T-cell (primary cell): ENCODE measurements around the gene RASAL1. TPM values are rescaled to one million over a fixed set of nuclear protein-coding genes. Genes with fewer than 3 reads are reported as not detected.

Experiments
- ATAC-seq, 4 experiments: fragments of 200-7000 bp in 3 of 4; fragments of 150-1000 bp in 1 of 4; cut with Tn5 transposase; replicated peaks in 1 of 4; 1 replicate in 3 of 4; 2 replicates in 1 of 4; pipeline ENCODE4 v1.10.0; 2021; ENCODE audit warnings: moderate library complexity in 3 of 4, mild to moderate bottlenecking in 2 of 4, moderate number of reproducible peaks in 1 of 4
- CTCF ChIA-PET, 2 donors: fragments of 300-600 bp; sonication (Branson Sonifier 250); formaldehyde crosslinking; loops; one replicate each; lab custom pipeline; 2022; ENCODE audit warnings: antibody characterized with exemption in 2 of 2; lab: Charles Lee
- POLR2A ChIA-PET, 2 donors: fragments of 300-600 bp; sonication (Branson Sonifier 250); formaldehyde crosslinking; loops; one replicate each; lab custom pipeline; 2022; ENCODE audit warnings: antibody characterized with exemption in 2 of 2; lab: Charles Lee
- DNase-seq, 35 experiments: peaks; one replicate each; pipeline versions ENCODE4 v3.0.0 to v3.0.0-alpha.2; 2013 to 2023
- H3K27ac ChIP-seq: one replicate; pipeline ENCODE4 v1.5.1; 2013; ENCODE audit warnings: low read length
- H3K27me3 ChIP-seq, 2 experiments: replicated peaks in 1 of 2; 1 replicate in 1 of 2; 2 replicates in 1 of 2; pipeline versions ENCODE4 v1.6.1 to v1.7.0; 2013; ENCODE audit warnings: low read length in 1 of 2, mixed read lengths in 1 of 2; ENCODE audit not compliant: control insufficient read depth in 2 of 2, insufficient read depth in 2 of 2; ENCODE audit errors: extremely low read depth in 1 of 2
- H3K36me3 ChIP-seq, 2 donors: 1 replicate in 1 of 2; 2 replicates in 1 of 2; pipeline versions ENCODE4 v1.6.1 to v1.7.0; 2013; ENCODE audit warnings: low read length in 1 of 2; ENCODE audit not compliant: control insufficient read depth in 2 of 2, insufficient read depth in 1 of 2; ENCODE audit errors: extremely low read depth in 1 of 2
- H3K4me1 ChIP-seq, 2 experiments: 1 replicate in 1 of 2; 2 replicates in 1 of 2; pipeline versions ENCODE4 v1.6.1 to v1.7.0; 2013; ENCODE audit warnings: low read length in 2 of 2, mixed read lengths in 1 of 2; ENCODE audit not compliant: insufficient read depth in 2 of 2, control insufficient read depth in 1 of 2; ENCODE audit errors: extremely low read depth in 1 of 2
- H3K4me3 ChIP-seq, 2 donors: 1 replicate in 1 of 2; 2 replicates in 1 of 2; pipeline versions ENCODE4 v1.5.1 to v1.7.0; 2013; ENCODE audit warnings: mild to moderate bottlenecking in 2 of 2, low read length in 1 of 2, moderate library complexity in 1 of 2; ENCODE audit not compliant: control insufficient read depth in 1 of 2; ENCODE audit errors: extremely low read depth in 1 of 2
- H3K9me3 ChIP-seq: 2 replicates; pipeline ENCODE4 v1.7.0; 2013
- H3K27ac Mint-ChIP-seq, 2 donors: one replicate each; pipeline ENCODE4 v1.8.0; 2020 to 2021; ENCODE audit warnings: mild to moderate bottlenecking in 2 of 2, mixed read lengths in 2 of 2
- H3K27me3 Mint-ChIP-seq, 2 donors: one replicate each; pipeline ENCODE4 v1.8.0; 2021 to 2022; ENCODE audit warnings: mixed read lengths in 2 of 2
- H3K36me3 Mint-ChIP-seq: one replicate; pipeline ENCODE4 v1.8.0; 2021; ENCODE audit warnings: mixed read lengths
- H3K4me1 Mint-ChIP-seq, 3 donors: one replicate each; pipeline ENCODE4 v1.8.0; 2020 to 2022; ENCODE audit warnings: mixed read lengths in 3 of 3, mild to moderate bottlenecking in 1 of 3
- H3K4me3 Mint-ChIP-seq, 3 donors: one replicate each; pipeline ENCODE4 v1.8.0; 2020 to 2022; ENCODE audit warnings: mild to moderate bottlenecking in 3 of 3, mixed read lengths in 3 of 3, moderate library complexity in 3 of 3
- H3K9me3 Mint-ChIP-seq, 3 donors: one replicate each; pipeline ENCODE4 v1.8.0; 2020 to 2022; ENCODE audit warnings: mixed read lengths in 3 of 3
- WGBS: methylation state at CpG from one replicate; pipeline ENCODE4 v1.1.5; 2013; ENCODE audit warnings: missing lambda C conversion rate; ENCODE audit not compliant: insufficient coverage; 5-methylcytosine and 5-hydroxymethylcytosine counted together
- total RNA-seq, 35 experiments: library from RNA in 6 of 35; stranded (reverse) in 6 of 35; fragments of 120-200 nt in 1 of 35; gene quantifications; one replicate each; pipeline versions ENCODE4 v1.2.1 to v1.2.4 and lab custom pipeline; 2013 to 2026

The RASAL1 gene
- total RNA-seq, 5 donors from 2014 or later (not counting 1 experiment from before 2014, with no cell fraction given) = 0.43 to 2.9 (median 0.85) TPM

- H3K4me1 ChIP-seq = peaks cover 5 to 22% of the 10 kb centered on the region in 2 experiments
- no peak overlapping the region for H3K27ac ChIP-seq
- CTCF ChIA-PET = interaction anchor here (0.5 to 2.5 kb wide), 3 partner anchors 18 to 89 kb away, joined by 3 to 9 read pairs (median 4); no protein-coding TSS in a partner anchor
- H3K4me3 ChIP-seq = no peak overlapping the region
- no peak for DNase-seq
- ATAC-seq = no peak
- Mint-ChIP-seq H3K9me3 (no peaks in the 10 kb centered on the region), H3K4me3 (peak overlapping the region; percentile 60 to 87 (median 69)), H3K27me3 (peaks cover 0 to 9% of the 10 kb centered on the region in 2 donors), H3K4me1 (peaks cover 14 to 20% (median 19%) of the 10 kb centered on the region in 3 donors), H3K36me3 (no peaks in the 10 kb centered on the region), H3K27ac (no peak overlapping the region)
- peaks cover 0 to 30% of the 10 kb centered on the region in 2 experiments for H3K27me3 ChIP-seq
- H3K36me3 ChIP-seq = no peaks in the 10 kb centered on the region
- POLR2A ChIA-PET = interaction anchor here in 1 of 2 donors (0.9 kb wide), 1 partner anchor 37 kb away, joined by 3 read pairs; no protein-coding TSS in a partner anchor
- H3K9me3 ChIP-seq = no peaks in the 10 kb centered on the region
- 74% methylated on average over 4 of the region's 6 CpGs for WGBS
Measured at GRCh38 chr12:113134521-113134951, 1.0 kb downstream of the RASAL1 start.

- Mint-ChIP-seq H3K9me3 (no peaks in the 10 kb centered on the region), H3K4me1 (peaks cover 14 to 24% (median 19%) of the 10 kb centered on the region in 3 donors), H3K4me3 (peak overlapping the region in 1 of 3 donors; percentile 87), H3K27me3 (peaks cover 0 to 9% of the 10 kb centered on the region in 2 donors), H3K36me3 (no peaks in the 10 kb centered on the region), H3K27ac (no peak overlapping the region)
- DNase-seq (no peak), ATAC-seq (no peak)
- Histone ChIP-seq H3K9me3 (no peaks in the 10 kb centered on the region), H3K4me1 (peaks cover 5 to 22% of the 10 kb centered on the region in 2 experiments), H3K36me3 (no peaks in the 10 kb centered on the region), H3K4me3 (no peak overlapping the region), H3K27me3 (peaks cover 0 to 30% of the 10 kb centered on the region in 2 experiments), H3K27ac (no peak overlapping the region)
- CTCF ChIA-PET = interaction anchor here (0.5 to 2.5 kb wide), 3 partner anchors 19 to 89 kb away, joined by 3 to 9 read pairs (median 4); no protein-coding TSS in a partner anchor
- 100% methylated on average over 1 of the region's 2 CpGs for WGBS
- POLR2A ChIA-PET = interaction anchor here in 1 of 2 donors (0.9 kb wide), 1 partner anchor 38 kb away, joined by 3 read pairs; no protein-coding TSS in a partner anchor
Measured at GRCh38 chr12:113134071-113134470, 1.5 kb downstream of the RASAL1 start.

- Histone ChIP-seq H3K4me1 (peaks cover 5 to 22% of the 10 kb centered on the region in 2 experiments), H3K27ac (no peak overlapping the region), H3K4me3 (no peak overlapping the region), H3K27me3 (peaks cover 0 to 30% of the 10 kb centered on the region in 2 experiments), H3K36me3 (no peaks in the 10 kb centered on the region), H3K9me3 (no peaks in the 10 kb centered on the region)
- Mint-ChIP-seq H3K9me3 (no peaks in the 10 kb centered on the region), H3K4me3 (peak overlapping the region in 1 of 3 donors; percentile 17), H3K27me3 (peaks cover 0 to 9% of the 10 kb centered on the region in 2 donors), H3K4me1 (peaks cover 14 to 24% (median 19%) of the 10 kb centered on the region in 3 donors), H3K27ac (no peak overlapping the region), H3K36me3 (no peaks in the 10 kb centered on the region)
- CTCF ChIA-PET = interaction anchor here in 1 of 2 donors (0.6 to 2.5 kb wide), 2 partner anchors 19 to 90 kb away, joined by 3 to 9 read pairs; no protein-coding TSS in a partner anchor
- no peak for DNase-seq
- no peak for ATAC-seq
- 93% methylated on average over 2 of the region's 3 CpGs for WGBS
- POLR2A ChIA-PET = no interaction called here
Measured at GRCh38 chr12:113133666-113134065, 1.9 kb downstream of the RASAL1 start.

- Mint-ChIP-seq H3K36me3 (no peaks in the 10 kb centered on the region), H3K4me3 (no peak overlapping the region), H3K4me1 (peaks cover 14 to 26% (median 19%) of the 10 kb centered on the region in 3 donors), H3K27ac (no peak overlapping the region), H3K27me3 (peaks cover 0 to 9% of the 10 kb centered on the region in 2 donors), H3K9me3 (no peaks in the 10 kb centered on the region)
- H3K4me3 ChIP-seq = no peak overlapping the region
- no peak for DNase-seq
- peaks cover 5 to 22% of the 10 kb centered on the region in 2 experiments for H3K4me1 ChIP-seq
- WGBS = 83% methylated on average over 6 of the region's 6 CpGs
- H3K27ac ChIP-seq = no peak overlapping the region
- no peak for ATAC-seq
- ChIA-PET CTCF (interaction anchor here in 1 of 2 donors (0.6 kb wide), 1 partner anchor 14 kb away, joined by 3 read pairs; no protein-coding TSS in a partner anchor), POLR2A (interaction anchor here in 1 of 2 donors (0.6 kb wide), 1 partner anchor 52 kb away, joined by 3 read pairs; the partner anchor contains the start of genes DDX54 and RITA1)
- H3K9me3 ChIP-seq = no peaks in the 10 kb centered on the region
- H3K27me3 ChIP-seq = peaks cover 0 to 30% of the 10 kb centered on the region in 2 experiments
- H3K36me3 ChIP-seq = no peaks in the 10 kb centered on the region
Measured at GRCh38 chr12:113133036-113133435, 2.5 kb downstream of the RASAL1 start.

- Mint-ChIP-seq H3K27me3 (peaks cover 0 to 5% of the 10 kb centered on the region in 2 donors), H3K36me3 (no peaks in the 10 kb centered on the region), H3K4me3 (no peak overlapping the region), H3K9me3 (no peaks in the 10 kb centered on the region), H3K4me1 (peaks cover 10 to 22% (median 14%) of the 10 kb centered on the region in 3 donors), H3K27ac (no peak overlapping the region)
- Histone ChIP-seq H3K9me3 (no peaks in the 10 kb centered on the region), H3K4me1 (peaks cover 5 to 20% of the 10 kb centered on the region in 2 experiments), H3K4me3 (no peak overlapping the region), H3K27me3 (peaks cover 0 to 22% of the 10 kb centered on the region in 2 experiments), H3K36me3 (no peaks in the 10 kb centered on the region), H3K27ac (no peak overlapping the region)
- POLR2A ChIA-PET = interaction anchor here (0.6 to 0.7 kb wide), 2 partner anchors 20 to 64 kb away, joined by 3 to 12 read pairs; no protein-coding TSS in a partner anchor
- CTCF ChIA-PET = no interaction called here
- no peak for ATAC-seq
- WGBS = 57% methylated on average over 1 of the region's 1 CpG
- DNase-seq = no peak
Measured at GRCh38 chr12:113131556-113131955, 4.0 kb downstream of the RASAL1 start.

GRCh38 chr12:113130457-113131135 is 5.0 kb downstream of the RASAL1 start:
- no peak overlapping the region for H3K27ac Mint-ChIP-seq
- peaks cover 2 to 14% (median 5%) of the 10 kb centered on the region in 3 donors for H3K4me1 Mint-ChIP-seq
- ChIA-PET POLR2A (interaction anchor here in 1 of 2 donors (0.6 kb wide), 1 partner anchor 226 kb away, joined by 5 read pairs; no protein-coding TSS in a partner anchor), CTCF (interaction anchor here in 1 of 2 donors (0.6 to 0.7 kb wide), 2 partner anchors 61 to 62 kb away, joined by 3 to 9 read pairs; no protein-coding TSS in a partner anchor)
- Histone ChIP-seq H3K9me3 (no peaks in the 10 kb centered on the region), H3K4me1 (peaks cover 5 to 11% of the 10 kb centered on the region in 2 experiments), H3K27ac (no peak overlapping the region), H3K27me3 (peaks cover 0 to 14% of the 10 kb centered on the region in 2 experiments), H3K36me3 (no peaks in the 10 kb centered on the region), H3K4me3 (no peak overlapping the region)
- no peak overlapping the region for H3K4me3 Mint-ChIP-seq
- WGBS = 86% methylated on average over 13 of the region's 18 CpGs
- DNase-seq (no peak), ATAC-seq (peak in 1 of 4 experiments; percentile 34)
- no peaks in the 10 kb centered on the region for H3K9me3 Mint-ChIP-seq
- no peaks in the 10 kb centered on the region for H3K36me3 Mint-ChIP-seq
- peaks cover 0 to 4% of the 10 kb centered on the region in 2 donors for H3K27me3 Mint-ChIP-seq
